Neural progenitor cell (in vitro differentiated cells): ENCODE results near the gene NDUFB7. TPM values are rescaled to one million over a fixed set of nuclear protein-coding genes. Genes with fewer than 3 reads are reported as not detected.

ENCODE experiments used
- DNase-seq: peaks from one replicate; pipeline ENCODE4 v3.0.0-alpha.2; 2016; ENCODE audit warnings: low spot score
- H2AFZ ChIP-seq: fragments of 200-600 bp; sonication (generic); replicated peaks from 2 replicates; pipeline ENCODE4 v1.6.1; 2016; ENCODE audit warnings: antibody characterized with exemption
- H3F3A ChIP-seq: fragments of 200-600 bp; sonication (generic); 2 replicates; pipeline ENCODE4 v1.6.1; 2016; ENCODE audit warnings: antibody characterized with exemption, low read depth
- H3K27ac ChIP-seq: fragments of 200-600 bp; sonication (generic); 2 replicates; pipeline ENCODE4 v1.5.1; 2016; ENCODE audit warnings: mild to moderate bottlenecking
- H3K27me3 ChIP-seq: fragments of 200-600 bp; sonication (generic); 2 replicates; pipeline ENCODE4 v1.6.1; 2016; ENCODE audit warnings: mild to moderate bottlenecking, moderate library complexity
- H3K36me3 ChIP-seq: fragments of 200-600 bp; sonication (generic); 2 replicates; pipeline ENCODE4 v1.5.1; 2016
- H3K4me1 ChIP-seq: fragments of 200-600 bp; sonication (generic); 2 replicates; pipeline ENCODE4 v1.6.1; 2016; ENCODE audit warnings: mixed run types
- H3K4me2 ChIP-seq: fragments of 200-600 bp; sonication (generic); 2 replicates; pipeline ENCODE4 v1.6.1; 2016
- H3K4me3 ChIP-seq: fragments of 200-600 bp; sonication (generic); 2 replicates; pipeline ENCODE4 v1.5.1; 2016
- H3K79me2 ChIP-seq: fragments of 200-600 bp; sonication (generic); 2 replicates; pipeline ENCODE4 v1.6.1; 2016; ENCODE audit warnings: low read depth
- H3K9ac ChIP-seq: fragments of 200-600 bp; sonication (generic); 2 replicates; pipeline ENCODE4 v1.6.1; 2016
- H3K9me3 ChIP-seq: fragments of 200-600 bp; sonication (generic); 2 replicates; pipeline ENCODE4 v1.5.1; 2016; ENCODE audit warnings: low read depth
- H4K20me1 ChIP-seq: fragments of 200-600 bp; sonication (generic); 2 replicates; pipeline ENCODE4 v1.6.1; 2016; ENCODE audit warnings: low read depth
- H3K27ac Mint-ChIP-seq: 3 replicates; pipeline ENCODE4 v1.8.0; 2021; ENCODE audit warnings: mixed read lengths
- H3K27me3 Mint-ChIP-seq: 2 replicates; pipeline ENCODE4 v1.8.0; 2022; ENCODE audit warnings: low read depth, mild to moderate bottlenecking, inconsistent platforms, moderate library complexity, mixed read lengths; ENCODE audit not compliant: insufficient read depth
- H3K36me3 Mint-ChIP-seq: 3 replicates; pipeline ENCODE4 v1.8.0; 2021; ENCODE audit warnings: mixed read lengths
- H3K4me1 Mint-ChIP-seq: 3 replicates; pipeline ENCODE4 v1.8.0; 2021; ENCODE audit warnings: mixed read lengths
- H3K4me3 Mint-ChIP-seq: 3 replicates; pipeline ENCODE4 v1.8.0; 2021; ENCODE audit warnings: mild to moderate bottlenecking, moderate library complexity, mixed read lengths
- H3K9me3 Mint-ChIP-seq: 3 replicates; pipeline ENCODE4 v1.8.0; 2020; ENCODE audit warnings: mixed read lengths
- CTCF ChIP-seq: fragments of 200-600 bp; sonication (generic); IDR thresholded peaks from 2 replicates; pipeline ENCODE4 v1.5.1; 2017; ENCODE audit warnings: antibody characterized with exemption, mild to moderate bottlenecking
- EZH2 ChIP-seq: fragments of 200-600 bp; sonication (generic); IDR thresholded peaks from 2 replicates; pipeline ENCODE4 v1.6.1; 2017; ENCODE audit warnings: antibody characterized with exemption, mild to moderate bottlenecking, moderate library complexity
- EZH2phosphoT487 ChIP-seq: fragments of 200-600 bp; sonication (generic); IDR thresholded peaks from 2 replicates; pipeline ENCODE4 v1.6.1; 2017; ENCODE audit warnings: antibody characterized with exemption
- total RNA-seq: library from RNA; depleted of rRNA; stranded (reverse); fragments of >200 nt; gene quantifications from 2 replicates; pipeline ENCODE4 v1.2.3, GENCODE V29; 2015; ENCODE audit warnings: low replicate concordance

Gene NDUFB7
- total RNA-seq, 1 donor from 2014 or later = 38.0 TPM

GRCh38 chr19:14611051-14611450, 39.2 kb upstream of the NDUFB7 start:
- H3K9me3 Mint-ChIP-seq = no peaks in the 10 kb centered on the region
- no peak overlapping the region for H3K9ac ChIP-seq
- no peaks in the 10 kb centered on the region for H3F3A ChIP-seq
- no peak for TF ChIP-seq CTCF
- no peak for TF ChIP-seq EZH2phosphoT487
- TF ChIP-seq EZH2 = no peak
- DNase-seq = no peak
- H4K20me1 ChIP-seq = no peaks in the 10 kb centered on the region
- no peak overlapping the region for H3K27ac Mint-ChIP-seq
- H3K36me3 Mint-ChIP-seq = no peaks in the 10 kb centered on the region
- H3K4me2 ChIP-seq = no peak overlapping the region
- no peak overlapping the region for H2AFZ ChIP-seq
- H3K27me3 Mint-ChIP-seq = peaks cover 7% of the 10 kb centered on the region
- H3K4me1 Mint-ChIP-seq = no peaks in the 10 kb centered on the region
- H3K9me3 ChIP-seq = no peaks in the 10 kb centered on the region
- H3K4me1 ChIP-seq = no peaks in the 10 kb centered on the region
- no peaks in the 10 kb centered on the region for H3K27me3 ChIP-seq
- H3K79me2 ChIP-seq = no peaks in the 10 kb centered on the region
- no peak overlapping the region for H3K4me3 Mint-ChIP-seq
- H3K27ac ChIP-seq = no peak overlapping the region
- no peaks in the 10 kb centered on the region for H3K36me3 ChIP-seq
- H3K4me3 ChIP-seq = no peak overlapping the region

- Histone ChIP-seq H3K4me2 (no peak overlapping the region), H3K27me3 (no peaks in the 10 kb centered on the region), H3K9me3 (no peaks in the 10 kb centered on the region), H4K20me1 (no peaks in the 10 kb centered on the region), H3K9ac (no peak overlapping the region), H3F3A (no peaks in the 10 kb centered on the region), H3K4me1 (no peaks in the 10 kb centered on the region), H3K27ac (no peak overlapping the region), H3K4me3 (no peak overlapping the region), H2AFZ (no peak overlapping the region), H3K36me3 (no peaks in the 10 kb centered on the region), H3K79me2 (no peaks in the 10 kb centered on the region)
- H3K27me3 Mint-ChIP-seq = peaks cover 9% of the 10 kb centered on the region
- no peaks in the 10 kb centered on the region for H3K36me3 Mint-ChIP-seq
- no peak for DNase-seq
- no peaks in the 10 kb centered on the region for H3K4me1 Mint-ChIP-seq
- TF ChIP-seq EZH2phosphoT487 (no peak), CTCF (no peak), EZH2 (no peak)
- H3K4me3 Mint-ChIP-seq = no peak overlapping the region
- H3K27ac Mint-ChIP-seq = no peak overlapping the region
- no peaks in the 10 kb centered on the region for H3K9me3 Mint-ChIP-seq
These were observed 34.8 kb upstream of the NDUFB7 start for GRCh38 chr19:14606627-14607026.

- TF ChIP-seq EZH2phosphoT487 (no peak), EZH2 (no peak), CTCF (no peak)
- H3K36me3 ChIP-seq = no peaks in the 10 kb centered on the region
- H3K4me1 ChIP-seq = no peaks in the 10 kb centered on the region
- no peak overlapping the region for H3K27ac ChIP-seq
- no peaks in the 10 kb centered on the region for H3F3A ChIP-seq
- Mint-ChIP-seq H3K27me3 (peaks cover 9% of the 10 kb centered on the region), H3K27ac (no peak overlapping the region), H3K36me3 (no peaks in the 10 kb centered on the region), H3K4me3 (no peak overlapping the region), H3K9me3 (no peaks in the 10 kb centered on the region), H3K4me1 (no peaks in the 10 kb centered on the region)
- no peak overlapping the region for H2AFZ ChIP-seq
- no peaks in the 10 kb centered on the region for H4K20me1 ChIP-seq
- DNase-seq = no peak
- H3K27me3 ChIP-seq = no peaks in the 10 kb centered on the region
- no peak overlapping the region for H3K4me2 ChIP-seq
- H3K79me2 ChIP-seq = no peaks in the 10 kb centered on the region
- H3K9ac ChIP-seq = no peak overlapping the region
- no peaks in the 10 kb centered on the region for H3K9me3 ChIP-seq
- no peak overlapping the region for H3K4me3 ChIP-seq
These were observed 32.1 kb upstream of the NDUFB7 start for GRCh38 chr19:14603990-14604387.
